ENCODE measurements around the gene ATF6B.
"Not testable (repeated sequence)": the region's sequence is repeated elsewhere in the genome, so short reads cannot be mapped to it uniquely, and the experiment has no call there.

Gene ATF6B

GRCh38 chr6:32153564-32154513, 25.8 kb upstream of the ATF6B start, which contains the start of gene PPT2:
PPT2 (plus strand) TSS chr6:32154141; CDS start chr6:32154595, 454 bp downstream.
- DNase-seq, result no peak

- DNase-seq, result no peak
These were observed 24.9 kb upstream of the ATF6B start for GRCh38 chr6:32152769-32153563.

- DNase-seq, result no peak
These were observed 24.1 kb upstream of the ATF6B start, which contains the start of gene PRRT1 for GRCh38 chr6:32151863-32152768. PRRT1 (minus strand) TSS chr6:32151939; CDS start chr6:32151827, 112 bp downstream.

GRCh38 chr6:32151181-32151862, 23.3 kb upstream of the ATF6B start:
- DNase-seq, result no peak

- no peak for DNase-seq
These were observed 22.2 kb upstream of the ATF6B start for GRCh38 chr6:32149932-32150870.

- no peak for DNase-seq
These were observed 21.2 kb upstream of the ATF6B start for GRCh38 chr6:32149092-32149755.

GRCh38 chr6:32148289-32149091, 20.4 kb upstream of the ATF6B start:
- no peak for DNase-seq

GRCh38 chr6:32147401-32148132, 19.5 kb upstream of the ATF6B start:
- DNase-seq, result no peak

- DNase-seq, result no peak
These were observed 18.6 kb upstream of the ATF6B start for GRCh38 chr6:32146687-32147086.

GRCh38 chr6:32146287-32146686, 18.2 kb upstream of the ATF6B start:
- DNase-seq, result no peak

GRCh38 chr6:32144238-32144637, 16.2 kb upstream of the ATF6B start:
- DNase-seq, result not testable (repeated sequence)

- no peak for DNase-seq
These were observed 12.5 kb upstream of the ATF6B start for GRCh38 chr6:32140420-32141046.

- no peak for DNase-seq
These were observed 11.5 kb upstream of the ATF6B start for GRCh38 chr6:32139590-32139989.

GRCh38 chr6:32137454-32137853, 9.4 kb upstream of the ATF6B start:
- DNase-seq, result no peak

- DNase-seq, result no peak
These were observed 5.7 kb upstream of the ATF6B start for GRCh38 chr6:32133786-32134185.

GRCh38 chr6:32132110-32132509, 4.1 kb upstream of the ATF6B start:
- no peak for DNase-seq

GRCh38 chr6:32131439-32131948, 3.4 kb upstream of the ATF6B start:
- DNase-seq, result no peak
